Erythroblast (primary cell): ENCODE data around the gene ZNF335.

Source experiments
- DNase-seq, 2 experiments: peaks; one replicate each; lab custom pipeline; 2025; lab: John Stamatoyannopoulos, UW
- GATA1 ChIP-seq: IDR thresholded peaks from 2 replicates; pipeline ENCODE4 v1.6.1; 2011; ENCODE audit warnings: low read depth, mild to moderate bottlenecking, control low read depth, low read length, moderate library complexity
- POLR2A ChIP-seq: IDR thresholded peaks from 2 replicates; pipeline ENCODE4 v1.6.1; 2011; ENCODE audit warnings: mild to moderate bottlenecking, low read length

The ZNF335 gene

GRCh38 chr20:45946149-45946970 is 25.6 kb downstream of the ZNF335 start:
- no peak for TF ChIP-seq GATA1
- TF ChIP-seq POLR2A = no peak
- DNase-seq = no peak

- no peak for DNase-seq
- no peak for TF ChIP-seq GATA1
- TF ChIP-seq POLR2A = no peak
These were observed 26.3 kb downstream of the ZNF335 start for GRCh38 chr20:45945678-45946148.

DNA sequence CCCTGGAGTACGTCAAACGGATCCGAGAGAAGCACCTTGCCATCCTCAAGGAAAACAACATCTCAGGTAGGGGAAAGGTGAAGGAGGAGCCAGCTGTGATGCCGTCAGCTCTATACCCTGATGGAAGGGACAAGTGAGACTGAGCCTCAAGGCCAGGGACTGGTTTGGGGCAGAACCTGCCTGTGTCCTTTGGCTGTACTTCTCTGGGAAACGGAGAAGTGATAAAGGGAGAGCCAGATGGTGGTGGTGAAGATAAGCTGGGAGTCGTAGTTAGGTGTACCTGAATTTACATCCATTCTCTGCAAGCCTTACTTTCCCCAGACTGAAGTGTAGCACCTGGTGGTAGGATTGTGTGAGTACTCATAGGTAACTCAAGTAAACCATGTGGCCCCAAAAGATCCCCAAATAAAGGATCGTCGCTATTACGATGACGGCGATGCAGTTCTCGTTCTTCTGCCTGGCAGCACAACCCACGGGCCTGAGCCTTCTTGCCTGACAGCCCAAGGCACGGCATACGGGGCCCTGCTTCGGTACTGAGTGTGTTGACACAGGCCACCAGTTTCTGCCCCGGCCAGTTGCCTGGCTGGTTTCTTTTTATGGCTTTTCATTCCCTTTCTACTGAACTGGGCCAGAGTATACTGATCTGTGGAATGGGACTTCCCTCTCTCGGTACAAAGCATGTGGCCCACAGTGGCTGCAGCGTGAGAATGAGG is 26.9 kb downstream of the ZNF335 start:
- no peak for TF ChIP-seq POLR2A
- no peak for TF ChIP-seq GATA1

DNA sequence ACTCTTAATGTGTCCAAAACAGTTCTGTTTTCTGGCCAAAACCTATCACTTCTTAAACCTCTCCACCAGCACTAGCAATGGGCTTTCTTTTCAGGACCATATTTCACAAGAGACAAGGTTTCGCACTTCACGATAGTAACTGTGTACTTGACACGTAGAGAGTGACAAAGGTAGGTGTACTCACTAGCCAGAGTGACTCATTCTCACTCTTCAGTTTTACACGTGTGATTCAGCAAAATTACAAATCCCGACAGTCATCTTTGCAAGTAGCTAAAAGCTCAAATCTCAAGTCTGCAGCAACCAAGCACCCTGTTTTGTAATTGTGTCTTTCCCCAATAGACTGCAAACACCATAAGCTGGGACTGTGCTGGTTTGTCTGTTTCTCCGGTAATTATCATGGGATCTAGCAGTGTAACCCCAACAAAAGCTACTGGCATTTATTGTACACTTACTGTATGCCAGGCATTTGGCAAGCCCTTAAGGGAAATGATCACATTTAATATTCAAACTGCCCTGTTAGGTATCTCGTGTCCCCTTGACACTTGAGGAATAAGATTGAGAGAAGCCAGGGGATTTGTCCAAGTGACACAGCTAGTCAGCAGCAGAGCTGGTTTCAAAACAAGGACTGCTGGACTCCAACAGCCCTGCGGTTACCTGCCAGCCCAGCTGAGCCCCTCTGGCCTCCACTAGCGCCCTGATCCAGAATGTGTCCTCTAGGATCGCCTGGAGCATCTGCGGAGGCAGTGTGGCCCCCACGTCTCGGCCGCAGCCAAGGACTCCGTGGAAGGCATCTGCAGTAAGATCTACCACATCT is 27.6 kb downstream of the ZNF335 start:
- no peak for TF ChIP-seq GATA1
- TF ChIP-seq POLR2A = no peak
- peak; percentile 42 to 69 for DNase-seq

More for the DNA sequence above, 26.9 kb downstream of the ZNF335 start:
- no peak for DNase-seq

- no peak for DNase-seq
These were observed 28.4 kb downstream of the ZNF335 start for GRCh38 chr20:45943613-45944012.

DNA sequence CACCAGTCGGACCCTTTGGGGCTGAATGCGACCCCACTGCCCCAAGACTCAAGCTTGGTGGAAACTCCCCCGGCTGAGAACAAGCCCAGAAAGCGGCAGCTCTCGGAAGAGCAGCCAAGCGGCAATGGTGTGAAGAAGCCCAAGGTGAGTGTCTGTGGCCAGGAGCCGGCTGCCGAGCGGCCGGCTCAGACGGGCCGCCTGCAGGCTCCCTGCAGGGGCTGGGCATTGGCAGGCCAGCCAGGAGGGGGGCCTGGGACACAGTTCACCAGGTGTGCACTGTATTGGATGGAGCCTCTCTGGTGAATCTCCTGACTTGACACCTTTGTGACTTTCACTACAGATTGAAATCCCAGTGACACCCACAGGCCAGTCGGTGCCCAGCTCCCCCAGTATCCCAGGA is 31.5 kb downstream of the ZNF335 start:
- TF ChIP-seq POLR2A (no peak), GATA1 (no peak)

More at GRCh38 chr20:45943613-45944012, 28.4 kb downstream of the ZNF335 start:
- no peak for TF ChIP-seq POLR2A
- no peak for TF ChIP-seq GATA1

DNA sequence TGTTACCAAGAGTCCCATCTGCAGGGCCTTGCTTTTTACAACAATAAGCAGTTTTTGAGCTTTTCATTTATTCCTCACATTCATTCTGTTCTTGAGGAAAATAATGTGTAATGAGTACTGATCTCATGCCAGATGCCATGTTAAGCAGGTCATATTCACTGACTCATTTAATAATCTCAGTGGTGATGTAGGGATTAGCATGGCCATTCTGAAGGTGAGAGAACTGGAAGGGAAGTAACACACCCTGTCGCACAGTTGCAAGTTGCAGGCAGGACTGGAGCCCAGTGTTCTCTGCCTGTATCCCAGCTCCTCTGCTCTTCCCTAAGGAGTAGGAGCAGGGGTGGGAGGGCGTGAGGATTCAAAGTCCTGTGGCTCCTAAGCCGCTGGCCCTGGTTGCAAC is 31.9 kb downstream of the ZNF335 start:
- TF ChIP-seq GATA1 (no peak), POLR2A (no peak)
- no peak for DNase-seq

More for the DNA sequence above, 31.5 kb downstream of the ZNF335 start:
- no peak for DNase-seq

DNA sequence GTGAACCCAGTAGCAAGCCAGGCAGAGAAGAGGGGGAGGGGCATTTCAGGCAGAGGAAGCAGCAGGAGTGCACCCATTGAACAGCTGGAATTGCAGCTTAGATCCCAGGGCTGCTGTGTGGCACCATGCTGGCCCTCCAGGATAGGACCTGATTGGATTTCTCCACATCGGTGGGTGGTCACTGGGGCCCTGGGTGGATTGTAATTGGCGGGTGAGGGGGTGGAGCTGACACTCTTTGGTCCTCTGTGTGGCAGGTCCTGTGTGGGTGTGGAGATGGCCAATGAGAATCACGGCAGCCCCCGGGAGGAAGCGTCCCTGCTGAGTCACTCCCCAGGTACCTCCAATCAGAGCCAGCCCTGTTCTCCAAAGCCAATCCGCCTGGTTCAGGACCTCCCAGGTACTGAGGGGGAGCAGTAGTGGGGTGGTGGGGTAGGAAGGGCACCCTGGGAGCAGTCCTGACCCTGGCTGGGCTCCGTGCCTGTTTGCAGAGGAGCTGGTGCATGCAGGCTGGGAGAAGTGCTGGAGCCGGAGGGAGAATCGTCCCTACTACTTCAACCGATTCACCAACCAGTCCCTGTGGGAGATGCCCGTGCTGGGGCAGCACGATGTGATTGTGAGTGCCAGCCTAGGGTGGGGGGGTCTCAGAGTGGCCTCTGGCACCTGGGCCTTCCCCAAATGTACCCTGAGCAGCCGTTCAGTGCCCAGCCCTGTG is 33.1 kb downstream of the ZNF335 start:
- TF ChIP-seq POLR2A (no peak), GATA1 (no peak)
- no peak for DNase-seq

GRCh38 chr20:45937765-45938164 is 34.2 kb downstream of the ZNF335 start:
- TF ChIP-seq GATA1 = no peak
- no peak for TF ChIP-seq POLR2A
- peak in 1 of 2 experiments; percentile 19 for DNase-seq

DNA sequence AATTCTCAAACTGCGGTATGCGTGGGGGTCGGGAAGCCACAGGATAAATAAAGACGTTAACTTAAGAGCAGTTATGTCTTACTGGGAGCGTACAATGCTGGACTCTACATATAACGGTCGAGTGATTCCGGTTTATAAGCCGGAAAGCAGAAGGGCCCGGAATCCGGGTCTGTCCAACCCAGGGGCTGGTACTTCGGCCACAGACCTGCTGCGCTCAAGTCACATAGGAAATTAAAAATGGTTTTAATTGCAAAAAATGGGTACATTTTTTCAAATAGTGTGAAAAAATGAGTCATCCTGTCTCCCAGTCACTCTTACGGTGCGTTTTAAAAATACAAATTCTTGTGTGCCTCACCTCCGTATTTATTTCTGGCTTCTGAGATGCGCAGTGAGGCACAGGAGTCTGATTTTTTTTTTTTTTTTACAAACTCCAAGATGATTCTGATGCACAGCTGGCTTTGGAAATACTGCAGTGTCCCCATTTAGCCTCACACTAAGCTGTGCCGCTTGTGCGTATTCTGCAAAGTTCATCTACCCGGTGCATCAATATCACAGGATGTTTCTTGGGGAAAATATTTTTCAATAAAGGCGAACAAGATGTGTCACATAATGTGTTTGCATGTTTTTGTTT is 36.5 kb downstream of the ZNF335 start:
- DNase-seq = no peak
- no peak for TF ChIP-seq POLR2A
- no peak for TF ChIP-seq GATA1

DNA sequence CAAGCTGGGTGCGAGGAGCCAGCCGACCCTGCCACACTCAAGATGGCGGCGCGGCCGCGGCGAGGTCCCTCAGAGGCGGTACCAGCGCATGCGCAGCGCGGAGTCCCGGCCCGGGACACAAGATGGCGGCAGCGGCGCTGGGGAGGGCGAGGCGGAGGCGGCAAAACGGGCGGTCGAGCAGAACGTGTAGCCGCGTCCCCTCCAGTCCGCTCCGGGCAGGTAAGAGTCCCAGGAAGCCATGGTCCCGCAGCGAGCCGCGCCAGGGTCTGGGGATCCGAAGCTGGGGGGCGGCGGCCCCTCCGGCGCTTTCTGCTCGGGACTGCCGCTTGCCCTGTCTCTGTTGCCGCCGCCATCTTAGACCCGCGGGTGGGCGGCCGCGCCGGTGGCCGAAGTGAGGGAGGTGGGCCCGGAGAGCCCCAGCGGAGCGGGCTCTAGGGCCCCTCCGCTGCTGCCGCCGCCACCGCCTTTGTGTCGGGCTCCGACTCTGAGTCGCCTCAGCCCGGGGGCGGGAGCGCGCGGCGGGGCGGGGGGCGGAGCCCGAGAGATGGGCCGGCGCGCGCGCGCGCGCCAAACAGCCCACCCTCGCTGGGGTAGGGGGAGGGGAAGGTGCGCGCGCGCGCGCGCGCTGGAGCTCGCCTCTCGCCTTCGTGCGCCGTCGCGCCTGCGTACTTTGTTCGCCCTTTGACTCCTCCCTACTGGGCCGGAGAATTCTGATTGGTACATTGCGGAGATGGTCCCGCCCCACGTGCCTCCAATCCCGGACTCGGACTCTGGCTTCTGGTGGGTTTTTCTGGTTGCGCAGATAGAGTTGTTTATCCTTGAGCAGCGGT is 37.2 kb downstream of the ZNF335 start, which contains the start of gene PCIF1:
Gene PCIF1, plus strand, starts transcription at position 98 of the 830 bp plus-strand sequence. CDS start 4,317 bp downstream, outside the sequence.
- no peak for TF ChIP-seq GATA1
- TF ChIP-seq POLR2A = peak; percentile 98
- DNase-seq = peak; percentile 98 to 99

- peak; percentile 76 to 82 for DNase-seq
- TF ChIP-seq POLR2A = no peak
- TF ChIP-seq GATA1 = no peak
These were observed 37.9 kb downstream of the ZNF335 start for GRCh38 chr20:45934046-45934585.
